ENCODE data around the gene FAM8A1. TPM values are rescaled to one million over a fixed set of nuclear protein-coding genes. Genes with fewer than 3 reads are reported as not detected.

Gene FAM8A1
- total and polyA plus RNA-seq, 9 of the 15 experiments (the other 6 are each of a cell fraction or from before 2014, with no cell fraction given): 4.9 to 23.6 (median 14.2) TPM

DNA sequence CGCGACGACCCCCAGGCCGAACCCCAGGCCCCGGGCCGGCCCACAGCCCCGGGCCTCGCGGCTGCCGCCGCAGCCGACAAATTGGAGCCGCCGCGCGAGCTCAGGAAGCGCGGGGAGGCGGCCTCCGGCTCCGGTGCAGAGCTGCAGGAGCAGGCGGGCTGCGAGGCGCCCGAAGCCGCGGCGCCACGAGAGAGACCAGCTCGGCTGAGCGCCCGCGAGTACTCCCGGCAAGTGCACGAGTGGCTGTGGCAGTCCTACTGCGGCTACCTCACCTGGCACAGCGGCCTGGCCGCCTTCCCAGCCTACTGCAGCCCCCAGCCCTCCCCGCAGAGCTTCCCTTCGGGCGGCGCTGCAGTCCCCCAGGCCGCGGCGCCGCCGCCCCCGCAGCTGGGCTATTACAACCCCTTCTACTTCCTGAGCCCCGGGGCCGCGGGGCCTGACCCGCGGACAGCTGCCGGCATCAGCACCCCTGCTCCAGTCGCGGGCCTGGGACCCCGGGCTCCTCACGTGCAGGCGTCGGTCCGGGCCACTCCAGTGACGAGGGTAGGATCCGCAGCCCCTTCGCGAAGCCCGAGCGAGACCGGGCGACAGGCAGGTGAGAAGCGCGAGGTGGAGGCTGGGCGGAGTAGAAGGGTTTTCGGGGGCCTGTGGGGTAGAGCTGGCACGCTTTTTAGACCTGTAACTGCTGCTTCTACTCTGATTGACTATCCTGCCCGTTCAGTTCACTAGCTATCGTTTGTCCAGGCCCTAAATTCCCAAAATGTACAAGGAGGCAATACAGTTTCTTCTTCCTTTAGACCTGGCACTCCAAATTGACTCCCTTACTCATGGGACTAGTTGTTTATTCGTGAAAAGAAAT lies 654 bp downstream of the FAM8A1 start (continued):
- peak; percentile 60; the same call in 1 of the 2 replicates for TF ChIP-seq ZNF589 (CRISPR knock-in tag; IDR thresholded peaks at IDR 0.05; ENCODE audit: low read depth)
- peak in 1 of 2 experiments; percentile 20; a peak in 1 of 4 replicates for TF ChIP-seq RAD21 (CRISPR knock-in tag; conservative IDR thresholded peaks at IDR 0.05 in 1 of 2, IDR thresholded peaks at IDR 0.05 in 1 of 2)
- TF ChIP-seq NR3C1 (CRISPR knock-in tag; IDR thresholded peaks at IDR 0.05): no peak
- TF ChIP-seq TAF7 (tag; IDR thresholded peaks at IDR 0.05): no peak
- TF ChIP-seq HDAC8 (tag; IDR thresholded peaks at IDR 0.05): peak; percentile 58; the same call in 1 of the 2 replicates
- TF ChIP-seq HDGF (IDR thresholded peaks at IDR 0.05): no peak
- TF ChIP-seq, protein P1, sequence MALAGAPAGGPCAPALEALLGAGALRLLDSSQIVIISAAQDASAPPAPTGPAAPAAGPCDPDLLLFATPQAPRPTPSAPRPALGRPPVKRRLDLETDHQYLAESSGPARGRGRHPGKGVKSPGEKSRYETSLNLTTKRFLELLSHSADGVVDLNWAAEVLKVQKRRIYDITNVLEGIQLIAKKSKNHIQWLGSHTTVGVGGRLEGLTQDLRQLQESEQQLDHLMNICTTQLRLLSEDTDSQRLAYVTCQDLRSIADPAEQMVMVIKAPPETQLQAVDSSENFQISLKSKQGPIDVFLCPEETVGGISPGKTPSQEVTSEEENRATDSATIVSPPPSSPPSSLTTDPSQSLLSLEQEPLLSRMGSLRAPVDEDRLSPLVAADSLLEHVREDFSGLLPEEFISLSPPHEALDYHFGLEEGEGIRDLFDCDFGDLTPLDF (CRISPR knock-in tag; IDR thresholded peaks at IDR 0.05): peak; percentile 71; the same call in 1 of the 2 replicates
- peak; percentile 21 for TF ChIP-seq HNRNPK (IDR thresholded peaks at IDR 0.05; ENCODE audit: low read depth, low read length, poor library complexity, severe bottlenecking)
- peak; percentile 32; the same call in 1 of the 2 replicates for TF ChIP-seq PHF8 (IDR thresholded peaks at IDR 0.05; ENCODE audit: borderline replicate concordance, low read length)
- TF ChIP-seq ZNF263 (CRISPR knock-in tag; IDR thresholded peaks at IDR 0.05; ENCODE audit: borderline replicate concordance): 0 out of 2 replicates have a peak, but pooled peaks have one; percentile 49
- no peak for TF ChIP-seq ZC3H11A (IDR thresholded peaks at IDR 0.05; ENCODE audit: low read depth, low read length)
- TF ChIP-seq STAT6 (CRISPR knock-in tag; IDR thresholded peaks at IDR 0.05): peak; percentile 91; the same call in 1 of the 2 replicates
- TF ChIP-seq HCFC1 (IDR thresholded peaks at IDR 0.05; ENCODE audit: low read depth, low read length): 0 out of 2 replicates have a peak, but pooled peaks have one; percentile 9
- TF ChIP-seq ZNF175 (CRISPR knock-in tag; IDR thresholded peaks at IDR 0.05; ENCODE audit: low read depth): 0 out of 2 replicates have a peak, but pooled peaks have one; percentile 13
- no peak; the same call in 1 of the 2 replicates for TF ChIP-seq NR2C2 (CRISPR knock-in tag; IDR thresholded peaks at IDR 0.05)
- peak; percentile 59 for TF ChIP-seq NR2C2 (tag; IDR thresholded peaks at IDR 0.05)
- peak in 1 of 2 experiments; percentile 33; a peak in 1 of 4 replicates for TF ChIP-seq SIN3A (IDR thresholded peaks at IDR 0.05; ENCODE audit: borderline replicate concordance in 2 of 2, control insufficient read depth in 1 of 2, low read depth in 2 of 2, low read length in 2 of 2)
- TF ChIP-seq RBBP5 (IDR thresholded peaks at IDR 0.05; ENCODE audit: borderline replicate concordance, insufficient read depth, low read length, poor library complexity, severe bottlenecking): peak; percentile 68
- peak; percentile 10; the same call in 1 of the 2 replicates for TF ChIP-seq RB1 (IDR thresholded peaks at IDR 0.05; ENCODE audit: low read depth)
- peak; percentile 20 for TF ChIP-seq PCBP1 (IDR thresholded peaks at IDR 0.05; ENCODE audit: low read depth, low read length, poor library complexity, severe bottlenecking)

Measured in K562 (cell line).